Measurements from ENCODE around the gene SPATS2.

DNA sequence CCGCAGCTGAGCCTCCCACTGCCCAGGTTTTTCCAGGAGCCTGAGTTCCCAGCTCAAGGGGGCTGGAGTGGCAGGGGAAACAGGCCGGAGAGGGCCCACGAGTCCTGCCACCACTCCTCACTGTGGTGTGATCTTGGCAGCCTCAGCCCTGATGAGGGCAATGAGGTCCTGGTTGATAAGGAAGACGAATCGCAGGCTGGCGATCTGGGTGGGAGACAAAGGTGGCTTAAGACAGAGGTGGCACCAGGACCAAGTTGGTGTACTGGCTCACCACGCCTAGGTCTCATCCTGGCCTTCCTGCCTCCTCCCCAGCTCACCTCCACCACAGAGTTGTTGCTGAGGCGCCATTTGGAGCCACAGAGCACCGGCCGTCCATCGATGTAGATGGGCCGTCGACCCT lies 191.3 kb downstream of the SPATS2 start:
- TF ChIP-seq, protein P1, sequence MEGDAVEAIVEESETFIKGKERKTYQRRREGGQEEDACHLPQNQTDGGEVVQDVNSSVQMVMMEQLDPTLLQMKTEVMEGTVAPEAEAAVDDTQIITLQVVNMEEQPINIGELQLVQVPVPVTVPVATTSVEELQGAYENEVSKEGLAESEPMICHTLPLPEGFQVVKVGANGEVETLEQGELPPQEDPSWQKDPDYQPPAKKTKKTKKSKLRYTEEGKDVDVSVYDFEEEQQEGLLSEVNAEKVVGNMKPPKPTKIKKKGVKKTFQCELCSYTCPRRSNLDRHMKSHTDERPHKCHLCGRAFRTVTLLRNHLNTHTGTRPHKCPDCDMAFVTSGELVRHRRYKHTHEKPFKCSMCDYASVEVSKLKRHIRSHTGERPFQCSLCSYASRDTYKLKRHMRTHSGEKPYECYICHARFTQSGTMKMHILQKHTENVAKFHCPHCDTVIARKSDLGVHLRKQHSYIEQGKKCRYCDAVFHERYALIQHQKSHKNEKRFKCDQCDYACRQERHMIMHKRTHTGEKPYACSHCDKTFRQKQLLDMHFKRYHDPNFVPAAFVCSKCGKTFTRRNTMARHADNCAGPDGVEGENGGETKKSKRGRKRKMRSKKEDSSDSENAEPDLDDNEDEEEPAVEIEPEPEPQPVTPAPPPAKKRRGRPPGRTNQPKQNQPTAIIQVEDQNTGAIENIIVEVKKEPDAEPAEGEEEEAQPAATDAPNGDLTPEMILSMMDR (IDR thresholded peaks at IDR 0.05) = no peak
- no peak for TF ChIP-seq POLR2AphosphoS5 (IDR thresholded peaks at IDR 0.05)

Measured in transverse colon (tissue), 4 donors.